ENCODE data around the gene TOM1L2.

GRCh38 chr17:17848311-17849082 lies 123.7 kb downstream of the TOM1L2 start:
- TF ChIP-seq, protein P1, sequence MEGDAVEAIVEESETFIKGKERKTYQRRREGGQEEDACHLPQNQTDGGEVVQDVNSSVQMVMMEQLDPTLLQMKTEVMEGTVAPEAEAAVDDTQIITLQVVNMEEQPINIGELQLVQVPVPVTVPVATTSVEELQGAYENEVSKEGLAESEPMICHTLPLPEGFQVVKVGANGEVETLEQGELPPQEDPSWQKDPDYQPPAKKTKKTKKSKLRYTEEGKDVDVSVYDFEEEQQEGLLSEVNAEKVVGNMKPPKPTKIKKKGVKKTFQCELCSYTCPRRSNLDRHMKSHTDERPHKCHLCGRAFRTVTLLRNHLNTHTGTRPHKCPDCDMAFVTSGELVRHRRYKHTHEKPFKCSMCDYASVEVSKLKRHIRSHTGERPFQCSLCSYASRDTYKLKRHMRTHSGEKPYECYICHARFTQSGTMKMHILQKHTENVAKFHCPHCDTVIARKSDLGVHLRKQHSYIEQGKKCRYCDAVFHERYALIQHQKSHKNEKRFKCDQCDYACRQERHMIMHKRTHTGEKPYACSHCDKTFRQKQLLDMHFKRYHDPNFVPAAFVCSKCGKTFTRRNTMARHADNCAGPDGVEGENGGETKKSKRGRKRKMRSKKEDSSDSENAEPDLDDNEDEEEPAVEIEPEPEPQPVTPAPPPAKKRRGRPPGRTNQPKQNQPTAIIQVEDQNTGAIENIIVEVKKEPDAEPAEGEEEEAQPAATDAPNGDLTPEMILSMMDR (conservative IDR thresholded peaks at IDR 0.05 in 1 of 2, IDR thresholded peaks at IDR 0.05 in 1 of 2; ENCODE audit: low read depth in 1 of 2, low read length in 2 of 2), result no peak
- TF ChIP-seq EZH2 (IDR thresholded peaks at IDR 0.05; ENCODE audit: low read length, missing control alignments), result no peak

Data from fibroblast of lung (primary cell).